Measurements from ENCODE around the gene KIAA2012.
"Not testable (repeated sequence)": the region's sequence is repeated elsewhere in the genome, so short reads cannot be mapped to it uniquely, and the experiment has no call there.

The KIAA2012 gene

GRCh38 chr2:202115479-202115971 is 42.5 kb downstream of the KIAA2012 start:
- no peak for DNase-seq (ENCODE audit: low read depth in 2 of 2)

DNA sequence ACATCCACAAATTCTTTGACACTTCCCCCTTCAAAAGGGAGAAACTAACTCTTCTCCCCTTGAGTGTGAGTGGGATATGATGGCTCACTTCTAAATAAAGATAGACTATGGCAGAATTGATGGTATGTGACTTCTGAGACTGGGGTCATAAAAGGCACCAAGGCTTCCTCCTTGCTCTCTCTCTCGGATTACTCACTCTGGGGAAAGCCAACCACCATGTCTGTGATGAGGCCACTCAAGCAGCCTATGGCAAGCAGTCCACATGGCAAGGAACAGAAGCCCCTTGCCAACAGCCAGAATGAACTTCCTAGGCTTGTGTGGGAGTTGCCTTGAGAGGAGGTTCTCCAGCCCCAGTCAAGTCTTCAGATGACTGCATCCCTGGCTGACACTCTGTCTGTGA is 43.6 kb downstream of the KIAA2012 start:
- DNase-seq (ENCODE audit: low read depth in 2 of 2) = no peak

DNA sequence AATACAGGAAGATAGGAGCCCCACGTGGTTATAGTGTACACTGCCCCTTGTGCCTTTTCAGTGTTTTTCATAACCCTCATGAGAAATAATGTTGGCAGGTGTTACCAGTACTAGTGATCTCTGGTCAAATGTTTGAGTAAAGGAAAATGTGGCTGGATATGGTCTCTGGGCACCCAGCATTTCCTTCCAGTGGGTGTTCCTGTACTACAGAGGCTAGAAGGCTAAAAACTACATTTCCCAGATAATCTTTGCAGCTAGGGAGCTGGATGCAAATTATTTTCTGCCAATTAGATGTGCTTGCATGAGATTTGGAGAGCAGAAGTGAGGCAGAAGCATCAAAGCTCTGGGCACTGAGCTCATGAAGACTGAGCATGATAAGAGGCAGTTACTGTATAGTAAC is 45.1 kb downstream of the KIAA2012 start:
- no peak for DNase-seq (ENCODE audit: low read depth in 2 of 2)

DNA sequence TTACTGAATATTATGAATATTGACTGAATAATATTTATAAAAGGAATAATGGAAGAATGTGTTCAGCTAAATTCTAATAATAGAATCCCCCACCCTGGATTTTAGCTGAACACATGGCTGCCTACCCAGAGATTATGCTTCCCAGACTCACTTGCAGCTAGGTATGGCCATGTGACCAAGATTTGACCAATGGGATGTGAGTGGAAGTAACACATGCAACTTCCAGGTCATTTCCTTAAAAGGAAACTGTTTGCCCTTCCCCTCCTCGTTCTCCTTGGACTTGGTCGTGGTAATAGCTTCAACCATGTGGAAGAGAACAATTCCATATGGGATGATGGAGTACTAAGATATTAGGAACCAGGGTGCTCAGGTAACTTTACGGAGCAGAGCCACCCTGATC is 47.8 kb downstream of the KIAA2012 start:
- DNase-seq (ENCODE audit: low read depth in 2 of 2) = no peak

- no peak for DNase-seq (ENCODE audit: low read depth in 2 of 2)
Measured at GRCh38 chr2:202121532-202122162, 48.6 kb downstream of the KIAA2012 start.

GRCh38 chr2:202122163-202122540 is 49.1 kb downstream of the KIAA2012 start:
- no peak for DNase-seq (ENCODE audit: low read depth in 2 of 2)

DNA sequence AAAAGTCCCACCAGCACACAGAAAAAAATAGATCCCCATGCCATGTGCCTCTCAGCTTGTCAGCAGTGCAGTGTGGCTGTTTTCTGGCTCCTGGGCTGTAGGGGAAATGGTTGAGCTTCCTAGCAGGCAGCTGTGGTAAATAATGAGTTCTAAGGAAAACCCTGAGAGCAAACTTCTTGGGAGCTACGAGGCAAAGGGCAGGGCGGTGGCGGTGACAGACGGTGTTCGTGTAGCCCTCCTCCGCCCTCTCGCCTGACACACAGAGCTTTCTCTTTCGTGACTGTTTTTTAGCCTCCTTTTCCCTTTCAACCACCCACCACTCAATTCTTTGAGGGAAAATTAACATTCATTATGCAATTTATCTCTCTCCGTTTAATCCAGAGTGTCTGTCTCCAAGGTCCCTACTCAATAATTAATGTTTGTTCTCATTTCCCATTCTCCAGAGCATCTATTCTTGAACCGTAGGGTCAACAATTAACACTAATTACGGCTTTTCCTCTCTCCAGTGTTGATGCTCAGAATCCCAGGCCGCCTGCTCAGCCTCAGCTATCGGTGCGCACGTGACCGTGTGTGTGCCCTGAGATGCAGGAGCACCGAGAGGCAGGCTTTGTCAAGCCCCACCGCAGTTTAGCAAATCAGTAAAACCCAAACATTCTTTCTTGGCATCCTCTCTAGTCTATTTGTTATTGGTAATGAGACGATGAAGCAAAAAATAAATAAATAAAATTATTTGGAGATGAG is 50.1 kb downstream of the KIAA2012 start:
- no peak for DNase-seq (ENCODE audit: low read depth in 2 of 2)

- no peak for DNase-seq (ENCODE audit: low read depth in 2 of 2)
Measured at GRCh38 chr2:202124286-202124685, 51.2 kb downstream of the KIAA2012 start.

DNA sequence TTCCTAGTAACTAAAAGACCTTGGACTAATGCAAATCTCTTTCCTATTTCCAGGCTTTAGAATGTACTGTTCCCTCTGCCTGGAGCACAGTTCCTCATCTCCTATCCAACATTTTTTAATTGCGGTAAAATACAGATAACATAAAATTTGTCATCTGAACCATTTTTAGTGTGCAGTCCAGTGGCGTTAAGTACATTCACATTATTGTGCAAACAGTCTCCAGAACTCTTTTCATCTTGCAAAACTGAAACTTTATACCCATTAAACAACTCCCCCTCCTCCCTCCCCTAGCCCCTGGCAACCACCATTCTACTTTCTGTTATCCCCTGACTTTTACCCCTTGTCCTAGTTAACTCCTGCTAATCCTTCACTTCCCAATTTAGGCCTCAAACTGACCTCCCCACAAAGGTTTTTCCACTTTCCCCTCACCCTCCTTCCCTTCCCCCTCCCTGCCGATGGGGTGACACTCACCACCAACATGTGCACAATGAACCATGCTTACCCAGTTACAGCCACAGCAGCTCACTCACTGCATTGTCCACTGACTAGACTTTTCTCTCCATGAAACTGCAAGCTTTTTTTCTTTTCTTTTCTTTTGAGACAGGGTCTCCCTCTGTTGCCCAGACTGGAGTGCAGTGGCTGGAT is 54.8 kb downstream of the KIAA2012 start:
- DNase-seq (ENCODE audit: low read depth in 2 of 2) = no peak

DNA sequence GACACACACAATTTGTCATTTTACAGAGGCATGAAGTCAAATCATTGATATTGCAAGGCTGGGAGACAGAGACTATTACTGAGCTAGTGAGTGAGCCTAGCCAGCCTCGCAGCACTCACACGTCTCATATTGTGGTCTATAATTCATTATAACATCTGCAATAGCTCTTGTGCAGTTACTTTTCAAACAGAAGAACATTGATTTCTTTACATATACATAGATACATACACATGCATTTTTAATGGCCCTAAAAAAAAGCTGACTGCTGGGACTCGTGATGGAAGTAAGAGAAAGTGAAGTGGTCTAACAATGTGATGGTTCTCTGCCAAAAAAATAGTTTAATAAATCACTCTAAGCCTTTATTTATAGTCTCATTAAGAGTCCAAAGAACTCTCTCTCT is 56.8 kb downstream of the KIAA2012 start:
- no peak for DNase-seq (ENCODE audit: low read depth in 2 of 2)

- no peak for DNase-seq (ENCODE audit: low read depth in 2 of 2)
Measured at GRCh38 chr2:202133200-202133908, 60.3 kb downstream of the KIAA2012 start.

GRCh38 chr2:202133909-202134265 is 60.8 kb downstream of the KIAA2012 start:
- no peak for DNase-seq (ENCODE audit: low read depth in 2 of 2)

DNA sequence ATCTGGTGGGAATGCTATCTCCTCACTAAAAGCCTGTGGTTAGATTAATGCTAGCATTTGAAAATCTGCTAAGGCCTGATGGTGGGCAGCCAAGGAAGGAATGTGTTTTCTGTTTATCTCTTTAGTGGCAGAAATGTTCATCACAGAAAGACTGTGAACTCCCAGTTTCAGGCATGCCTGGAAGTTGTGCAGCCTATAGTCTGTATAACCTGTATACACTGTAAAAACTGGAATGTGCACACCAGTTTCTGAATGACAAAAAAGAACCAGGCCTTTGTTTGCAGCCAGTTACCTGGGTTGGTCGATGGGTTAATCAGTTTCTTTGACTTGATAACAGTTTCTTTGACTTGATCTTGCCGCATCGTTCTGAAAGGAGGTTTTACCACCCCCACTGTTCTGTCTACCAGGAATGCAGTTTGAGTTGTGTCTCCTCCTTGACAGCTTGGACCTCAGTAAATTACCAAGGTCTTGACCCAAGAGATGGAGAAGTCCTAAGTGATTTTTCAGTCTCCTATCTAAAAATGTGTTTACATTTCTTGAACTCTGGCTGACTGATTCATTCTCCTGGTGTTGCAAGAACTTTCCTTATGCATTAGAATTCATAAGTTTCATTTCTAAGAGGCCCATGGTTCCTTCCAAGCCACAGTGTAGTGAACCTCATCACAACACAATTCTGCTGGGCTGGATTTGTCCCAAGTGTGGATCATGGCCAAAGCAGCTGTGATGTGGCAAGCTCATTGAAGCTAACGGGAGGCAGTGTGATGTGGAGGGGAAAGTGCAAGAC is 62.2 kb downstream of the KIAA2012 start:
- no peak for DNase-seq (ENCODE audit: low read depth in 2 of 2)

GRCh38 chr2:202136039-202136438 is 63.0 kb downstream of the KIAA2012 start:
- DNase-seq (ENCODE audit: low read depth in 2 of 2) = not testable (repeated sequence)

GRCh38 chr2:202136526-202136925 is 63.5 kb downstream of the KIAA2012 start:
- no peak for DNase-seq (ENCODE audit: low read depth in 2 of 2)

DNA sequence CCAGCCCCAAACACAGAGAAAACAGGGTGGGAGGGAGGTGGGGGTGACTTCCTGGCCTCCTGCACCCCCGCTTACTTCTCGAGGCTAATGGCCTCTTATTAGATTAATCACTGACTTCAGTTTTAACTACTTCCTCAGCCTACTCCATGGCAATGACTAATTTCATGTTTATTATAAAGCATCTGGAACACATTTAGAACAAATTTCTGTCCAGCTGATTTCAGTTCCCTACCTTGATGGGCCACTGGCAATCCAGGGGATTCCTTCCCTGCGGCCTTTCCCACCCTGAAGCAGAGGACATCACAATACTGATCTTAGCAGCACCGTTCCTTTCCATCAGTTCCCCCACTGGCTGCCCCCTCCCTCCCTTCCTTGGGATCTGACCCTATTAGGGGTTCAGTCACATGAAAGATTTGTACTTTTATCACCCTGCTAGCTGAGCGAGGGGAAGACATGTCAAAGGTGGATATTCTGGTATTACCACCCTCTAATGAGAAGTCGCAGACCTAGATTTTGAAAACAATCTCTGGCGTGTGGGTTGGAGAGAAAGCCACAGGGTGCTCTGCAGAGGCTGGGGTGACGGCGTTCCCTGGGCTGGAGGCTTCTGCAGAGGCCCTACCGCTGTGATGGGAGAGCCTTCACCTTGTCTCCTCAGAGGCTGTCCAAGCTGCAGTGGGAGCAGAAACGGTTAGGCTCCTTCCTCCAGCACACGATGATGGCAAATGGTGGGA is 67.6 kb downstream of the KIAA2012 start:
- no peak for DNase-seq (ENCODE audit: low read depth in 2 of 2)

- DNase-seq (ENCODE audit: low read depth in 2 of 2) = no peak
Measured at GRCh38 chr2:202141329-202141947, 68.4 kb downstream of the KIAA2012 start.

DNA sequence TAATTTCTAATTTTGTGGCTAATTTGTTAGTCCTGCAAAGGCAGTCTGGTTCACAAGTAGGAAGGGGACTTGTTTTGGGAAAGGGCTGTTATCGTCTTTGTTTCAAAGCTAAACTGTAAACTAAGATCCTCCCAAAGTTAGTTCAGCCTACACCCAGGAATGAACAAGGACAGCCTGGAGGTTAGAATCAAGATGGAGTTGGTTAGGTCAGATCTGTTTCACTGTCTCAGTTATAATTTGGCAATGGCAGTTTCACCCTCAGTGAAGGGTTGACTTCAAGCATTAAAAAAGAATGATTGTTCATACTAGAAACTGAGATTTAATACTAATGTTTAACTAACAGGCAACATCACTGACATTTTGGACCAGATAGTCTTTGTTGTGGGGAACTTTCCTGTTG is 69.5 kb downstream of the KIAA2012 start:
- no peak for DNase-seq (ENCODE audit: low read depth in 2 of 2)

GRCh38 chr2:202147775-202148174 is 74.7 kb downstream of the KIAA2012 start:
- DNase-seq (ENCODE audit: low read depth in 2 of 2) = no peak

DNA sequence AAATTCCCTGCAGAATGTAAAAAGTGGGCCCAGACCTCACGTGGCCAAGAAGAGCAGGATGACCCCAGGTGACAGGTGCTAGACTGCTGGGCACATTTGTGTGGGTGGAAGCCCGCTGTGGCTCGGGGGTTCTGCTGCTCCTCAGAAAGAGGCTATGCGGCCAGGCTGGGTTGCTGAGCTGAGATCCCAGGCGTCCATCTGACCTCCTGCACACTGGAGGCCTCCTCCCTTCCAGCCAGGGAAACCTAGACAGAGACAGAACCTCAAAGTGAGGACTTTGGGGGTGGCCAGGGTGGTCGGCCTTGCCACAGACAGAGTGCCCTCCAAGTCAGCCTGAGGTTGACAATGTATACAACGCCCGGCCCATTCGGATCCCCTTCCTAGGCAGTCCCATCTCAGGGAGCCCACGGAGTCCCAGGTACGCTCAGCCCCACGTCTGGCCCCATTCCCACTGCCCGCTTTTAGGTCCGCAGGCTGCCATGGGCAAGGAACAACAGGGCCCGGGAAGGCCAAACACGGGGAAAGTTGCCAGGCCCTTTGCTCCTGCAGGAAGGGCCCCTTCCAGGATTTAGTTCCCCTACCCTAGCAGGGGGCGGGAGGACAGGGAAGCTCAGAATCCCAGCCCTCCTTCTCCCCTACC is 75.6 kb downstream of the KIAA2012 start:
- no peak for DNase-seq (ENCODE audit: low read depth in 2 of 2)
